ENCODE results near the gene RNF208. TPM values are rescaled to one million over a fixed set of nuclear protein-coding genes. Genes with fewer than 3 reads are reported as not detected.

Gene RNF208
- polyA plus RNA-seq, 2 of the 4 experiments (the other 2 are of a cell fraction), result 0.06 to 1.7 TPM

- TF ChIP-seq CHD4 (IDR thresholded peaks at IDR 0.05; ENCODE audit: borderline replicate concordance) (no peak), EHMT2 (IDR thresholded peaks at IDR 0.05; ENCODE audit: low read depth) (no peak)
Measured at GRCh38 chr9:137270929-137271695, 49.1 kb upstream of the RNF208 start (continued).

GRCh38 chr9:137269231-137269772 lies 47.3 kb upstream of the RNF208 start:
- ATAC-seq (peak in 1 of 2 experiments; percentile 42; a peak in 3 of 6 replicates), DNase-seq (ENCODE audit: low read depth in 1 of 2, low spot score in 1 of 2) (peak in 1 of 2 experiments; percentile 58), FAIRE-seq (no peak)
- whole genome bisulfite sequencing (ENCODE audit: missing lambda C conversion rate), result 44% methylated on average over 17 of the region's 17 CpGs
- ChIA-PET POLR2A (interaction anchor here (0.9 kb wide), 1 partner anchor 28 kb away, joined by 4 read pairs; the partner anchor contains the start of gene TUBB4B), CTCF (interaction anchor here (0.8 to 17.1 kb wide), 6 partner anchors 11 to 33 kb away, joined by 3 to 236 read pairs (median 4); partner anchors contain the start of genes NRARP and TUBB4B)
- H3K9me3 ChIP-seq, result no peaks in the 10 kb centered on the region
- TF ChIP-seq USF2 (IDR thresholded peaks at IDR 0.05), result peak; percentile 42
- TF ChIP-seq ZNF302 (CRISPR knock-in tag; IDR thresholded peaks at IDR 0.05), result no peak
- TF ChIP-seq HDAC2 (IDR thresholded peaks at IDR 0.05), result no peak
- no peak for TF ChIP-seq FOSB (CRISPR knock-in tag; IDR thresholded peaks at IDR 0.05)
- TF ChIP-seq CHD2 (IDR thresholded peaks at IDR 0.05; ENCODE audit: low read length, partially characterized antibody), result no peak
- no peak for TF ChIP-seq CTCF (IDR thresholded peaks at IDR 0.05)
- TF ChIP-seq NR3C1 (IDR thresholded peaks at IDR 0.05), result no peak
- 0 out of 2 replicates have a peak, but pooled peaks have one; percentile 15 for TF ChIP-seq MAX (IDR thresholded peaks at IDR 0.05)
- TF ChIP-seq RAD21 (conservative IDR thresholded peaks at IDR 0.05 in 1 of 2, IDR thresholded peaks at IDR 0.05 in 1 of 2), result no peak
- TF ChIP-seq KDM5A (IDR thresholded peaks at IDR 0.05), result no peak
- no peak for TF ChIP-seq FOXS1 (CRISPR knock-in tag; IDR thresholded peaks at IDR 0.05)
- TF ChIP-seq HOXB13 (CRISPR knock-in tag; IDR thresholded peaks at IDR 0.05; ENCODE audit: low read depth), result no peak
- no peak for TF ChIP-seq MYC (IDR thresholded peaks at IDR 0.05; ENCODE audit: borderline replicate concordance, low read length)
- TF ChIP-seq POLR2AphosphoS2 (conservative IDR thresholded peaks at IDR 0.05; ENCODE audit: low read length), result no peak
- TF ChIP-seq FOSL2 (IDR thresholded peaks at IDR 0.05), result no peak
- no peak for TF ChIP-seq FOSL2 (CRISPR knock-in tag; IDR thresholded peaks at IDR 0.05)
- H3K4me2 ChIP-seq, result peak overlapping the region; percentile 30; the same call in 2 of the 3 replicates
- peaks cover 24% of the 10 kb centered on the region for H3K4me1 ChIP-seq
- H3K27ac ChIP-seq, result peak overlapping the region; percentile 56 to 65; a peak in 5 of 6 replicates
- H3K4me3 ChIP-seq, result no peak overlapping the region

- TF ChIP-seq JUN (IDR thresholded peaks at IDR 0.05), result no peak
- TF ChIP-seq NFE2L2 (conservative IDR thresholded peaks at IDR 0.05; ENCODE audit: low read length), result peak; percentile 49
- TF ChIP-seq MAFK (IDR thresholded peaks at IDR 0.05; ENCODE audit: partially characterized antibody), result peak; percentile 78
- 77% methylated on average over 19 of the region's 19 CpGs for WGBS (ENCODE audit: missing lambda C conversion rate)
- H3K27ac ChIP-seq, result peak overlapping the region; percentile 56 to 65; a peak in 5 of 6 replicates
- H3K4me3 ChIP-seq, result no peak overlapping the region
- DNase-seq (ENCODE audit: low read depth in 1 of 2, low spot score in 1 of 2) (no peak), FAIRE-seq (no peak), ATAC-seq (0 out of 6 replicates have a peak, but pooled peaks of 1 of the 2 experiments have one; percentile 2)
- CTCF ChIA-PET, result interaction anchor here (0.8 to 17.1 kb wide), 8 partner anchors 8 to 34 kb away, joined by 3 to 236 read pairs (median 4); partner anchors contain the start of genes NRARP, TOR4A and TUBB4B
- H3K4me1 ChIP-seq, result peaks cover 22% of the 10 kb centered on the region
- H3K4me2 ChIP-seq, result peak overlapping the region; percentile 30; the same call in 2 of the 3 replicates
- no peaks in the 10 kb centered on the region for H3K9me3 ChIP-seq
- POLR2A ChIA-PET, result interaction anchor here (0.9 to 1.0 kb wide), 2 partner anchors 28 kb away, joined by 3 to 4 read pairs; partner anchors contain the start of gene TUBB4B
Measured at GRCh38 chr9:137268538-137269201, 46.6 kb upstream of the RNF208 start.
